Hippocampal formation (tissue), 2 donors: ENCODE measurements around the gene PHOX2A.
"Not testable (repeated sequence)": the region's sequence is repeated elsewhere in the genome, so short reads cannot be mapped to it uniquely, and the experiment has no call there.

Experiments
- DNase-seq, 2 donors: peaks; one replicate each; lab custom pipeline; 2025; lab: John Stamatoyannopoulos, UW

PHOX2A gene

DNA sequence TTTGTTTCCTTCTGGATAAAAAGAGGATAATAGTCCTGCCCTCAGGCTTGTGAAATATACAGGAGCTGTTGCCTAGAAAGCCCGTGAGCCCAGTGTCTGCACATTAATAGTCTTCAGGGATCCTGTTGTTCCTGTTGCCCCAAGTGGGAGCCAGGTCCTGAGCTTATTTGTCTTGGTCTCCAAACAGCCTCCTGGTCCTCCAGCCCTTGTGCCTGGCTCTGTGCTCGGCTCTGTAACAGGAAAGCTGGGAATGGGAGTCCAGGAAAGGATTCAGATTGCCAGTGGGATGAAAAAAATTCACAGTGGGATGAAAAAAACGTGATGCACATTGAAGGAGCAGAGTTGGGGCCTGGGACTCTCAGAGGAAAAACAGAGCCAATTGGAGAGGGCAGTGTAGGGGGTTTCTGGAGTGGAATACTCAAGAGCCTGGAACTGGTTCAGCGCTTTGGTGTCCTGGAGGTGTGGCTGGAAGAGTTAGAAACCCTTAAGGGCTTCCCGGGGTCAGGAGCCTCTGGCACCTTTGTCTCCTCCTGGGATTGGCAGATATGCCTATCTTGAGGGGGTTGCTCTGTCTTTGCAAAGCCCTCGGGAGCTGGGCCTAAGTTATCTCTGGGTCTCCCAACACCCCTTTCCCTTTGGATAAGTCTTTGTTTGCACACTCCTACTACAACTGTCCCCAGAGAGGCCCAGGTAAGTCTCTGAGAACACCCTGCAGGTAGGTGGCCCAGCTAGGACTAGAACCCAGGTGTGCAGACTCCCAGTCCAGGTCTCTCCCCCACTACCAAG lies 21.7 kb downstream of the PHOX2A start:
- DNase-seq = no peak

- no peak for DNase-seq
Observed at GRCh38 chr11:72221386-72222075, 22.4 kb downstream of the PHOX2A start.

DNA sequence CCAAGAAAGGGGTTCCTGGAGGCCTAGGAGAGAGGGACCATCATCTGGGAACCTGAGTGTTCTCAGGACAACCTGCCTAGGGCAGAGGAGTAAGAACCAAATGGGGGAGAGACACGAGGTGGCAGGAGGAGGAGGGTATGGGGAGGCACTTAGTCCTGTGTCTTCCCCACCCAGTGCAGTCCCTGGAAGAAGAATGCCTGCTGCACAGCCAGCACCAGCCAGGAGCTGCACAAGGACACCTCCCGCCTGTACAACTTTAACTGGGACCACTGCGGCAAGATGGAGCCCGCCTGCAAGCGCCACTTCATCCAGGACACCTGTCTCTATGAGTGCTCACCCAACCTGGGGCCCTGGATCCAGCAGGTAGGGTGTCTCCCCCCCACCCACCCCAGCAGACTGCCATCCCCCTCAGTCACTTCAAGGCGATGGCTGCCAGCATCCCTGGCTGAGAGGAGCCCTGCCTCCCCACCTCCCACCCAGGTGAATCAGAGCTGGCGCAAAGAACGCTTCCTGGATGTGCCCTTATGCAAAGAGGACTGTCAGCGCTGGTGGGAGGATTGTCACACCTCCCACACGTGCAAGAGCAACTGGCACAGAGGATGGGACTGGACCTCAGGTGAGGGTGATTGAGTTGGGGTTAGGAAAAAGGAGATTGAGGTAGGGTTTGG lies 23.1 kb downstream of the PHOX2A start:
- no peak for DNase-seq

DNA sequence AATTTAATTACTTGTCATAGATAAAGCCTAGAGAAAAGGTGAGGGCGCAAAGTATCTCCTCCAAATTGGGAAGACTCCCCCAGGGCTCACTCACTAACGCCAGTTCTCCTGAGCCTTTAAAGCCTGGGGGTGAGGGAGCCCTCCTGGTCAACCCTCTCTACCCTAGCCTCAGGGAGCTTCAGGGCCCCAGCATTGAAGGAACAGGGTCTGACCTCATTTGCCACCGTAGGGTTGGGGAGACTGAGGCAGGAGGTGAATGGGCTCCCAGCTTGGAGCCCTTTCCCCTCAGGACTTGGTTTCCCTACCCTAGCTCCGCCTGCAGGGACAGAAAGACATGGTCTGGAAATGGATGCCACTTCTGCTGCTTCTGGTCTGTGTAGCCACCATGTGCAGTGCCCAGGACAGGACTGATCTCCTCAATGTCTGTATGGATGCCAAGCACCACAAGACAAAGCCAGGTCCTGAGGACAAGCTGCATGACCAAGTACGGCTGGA lies 25.7 kb downstream of the PHOX2A start:
- DNase-seq = no peak

- DNase-seq = peak in 1 of 2 donors; percentile 24
Observed at GRCh38 chr11:72217841-72218240, 26.1 kb downstream of the PHOX2A start.

GRCh38 chr11:72216638-72217037 lies 27.3 kb downstream of the PHOX2A start, which contains the start of gene FOLR2:
FOLR2 (plus strand) TSS chr11:72216794; CDS start chr11:72218585, 1,791 bp downstream.
- no peak for DNase-seq

- DNase-seq = no peak
Observed at GRCh38 chr11:72209101-72209500, 34.9 kb downstream of the PHOX2A start.

DNA sequence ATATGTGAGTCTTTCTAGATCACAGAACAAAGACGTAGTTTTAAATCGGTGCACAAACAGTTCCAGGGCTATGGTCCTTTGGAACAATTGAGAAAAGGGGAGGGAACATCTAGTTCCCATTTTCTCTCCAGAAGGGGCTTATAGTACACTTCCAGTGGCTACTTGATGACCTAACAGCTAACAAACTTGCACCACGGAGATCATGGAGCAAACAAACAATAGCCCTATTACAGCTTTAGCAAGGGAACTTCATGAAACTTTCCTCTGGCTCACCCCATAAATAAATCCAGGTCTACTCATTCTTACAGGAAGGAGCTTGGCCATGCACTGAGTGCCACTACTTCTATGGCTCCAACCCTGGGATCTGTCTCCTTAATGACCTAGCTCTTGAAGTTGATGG lies 35.7 kb downstream of the PHOX2A start:
- no peak for DNase-seq

GRCh38 chr11:72206794-72207193 lies 37.2 kb downstream of the PHOX2A start:
- not testable (repeated sequence) for DNase-seq

GRCh38 chr11:72204886-72205285 lies 39.1 kb downstream of the PHOX2A start:
- DNase-seq = no peak

- no peak for DNase-seq
Observed at GRCh38 chr11:72203163-72203562, 40.8 kb downstream of the PHOX2A start.

DNA sequence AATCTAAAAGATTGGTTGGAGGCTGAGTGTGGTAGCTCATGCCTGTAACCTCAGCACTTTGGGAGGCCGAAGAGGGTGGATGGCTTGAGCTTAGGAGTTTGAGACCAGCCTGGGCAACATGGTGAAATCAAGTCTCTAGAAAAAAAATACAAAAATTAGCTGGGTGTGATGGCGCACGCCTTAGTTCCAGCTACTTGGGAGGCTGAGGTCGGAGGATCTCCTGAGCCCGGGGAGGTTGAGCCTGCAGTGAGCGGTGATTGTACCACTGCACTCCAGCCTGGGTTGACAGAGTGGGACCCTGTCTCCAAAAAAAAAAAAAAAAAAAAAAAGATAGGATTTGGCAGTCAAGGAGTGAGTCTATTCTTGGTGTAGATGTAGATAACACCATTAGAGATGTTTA lies 41.4 kb downstream of the PHOX2A start:
- DNase-seq = no peak

GRCh38 chr11:72201445-72201844 lies 42.5 kb downstream of the PHOX2A start:
- DNase-seq = not testable (repeated sequence)

DNA sequence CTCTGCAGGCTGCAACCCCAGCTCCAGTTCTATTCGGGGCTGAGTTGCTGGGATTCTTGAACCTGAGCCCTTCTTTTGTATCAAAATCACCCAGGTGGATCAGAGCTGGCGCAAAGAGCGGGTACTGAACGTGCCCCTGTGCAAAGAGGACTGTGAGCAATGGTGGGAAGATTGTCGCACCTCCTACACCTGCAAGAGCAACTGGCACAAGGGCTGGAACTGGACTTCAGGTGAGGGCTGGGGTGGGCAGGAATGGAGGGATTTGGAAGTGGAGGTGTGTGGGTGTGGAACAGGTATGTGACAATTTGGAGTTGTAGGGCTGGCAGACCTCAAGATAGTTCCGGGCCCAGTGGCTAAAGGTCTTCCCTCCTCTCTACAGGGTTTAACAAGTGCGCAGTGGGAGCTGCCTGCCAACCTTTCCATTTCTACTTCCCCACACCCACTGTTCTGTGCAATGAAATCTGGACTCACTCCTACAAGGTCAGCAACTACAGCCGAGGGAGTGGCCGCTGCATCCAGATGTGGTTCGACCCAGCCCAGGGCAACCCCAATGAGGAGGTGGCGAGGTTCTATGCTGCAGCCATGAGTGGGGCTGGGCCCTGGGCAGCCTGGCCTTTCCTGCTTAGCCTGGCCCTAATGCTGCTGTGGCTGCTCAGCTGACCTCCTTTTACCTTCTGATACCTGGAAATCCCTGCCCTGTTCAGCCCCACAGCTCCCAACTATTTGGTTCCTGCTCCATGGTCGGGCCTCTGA lies 48.3 kb downstream of the PHOX2A start:
- DNase-seq = no peak

GRCh38 chr11:72191961-72192381 lies 52.0 kb downstream of the PHOX2A start, which contains the start of gene FOLR1:
FOLR1 (plus strand) TSS chr11:72192140; CDS start chr11:72192174, 34 bp downstream.
- no peak for DNase-seq

DNA sequence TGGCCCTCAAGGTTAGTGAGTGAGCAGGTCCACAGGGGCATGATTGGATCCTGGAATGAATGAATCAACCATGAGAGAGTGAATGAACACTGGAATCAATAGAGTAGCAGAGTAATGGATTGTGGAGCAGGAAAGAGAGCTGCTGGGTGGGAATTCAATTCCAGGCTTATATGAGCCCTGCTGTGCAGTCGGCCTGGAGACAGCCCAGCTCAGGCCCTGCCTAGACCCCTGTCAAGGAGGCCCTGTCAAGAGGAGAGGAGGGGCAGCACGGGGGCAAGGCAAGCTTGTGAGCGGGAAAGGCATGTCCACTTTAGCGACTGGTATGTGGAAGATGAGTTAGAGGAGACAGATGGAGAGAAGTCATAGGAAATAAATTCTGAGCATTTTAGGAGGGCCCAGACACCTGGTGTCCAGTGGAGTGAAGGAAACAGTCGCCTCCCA lies 53.3 kb downstream of the PHOX2A start:
- DNase-seq = no peak

GRCh38 chr11:72189455-72190250 lies 54.3 kb downstream of the PHOX2A start:
- peak in 1 of 2 donors; percentile 1 for DNase-seq
